ENCODE measurements around the gene MYO1B. TPM values are rescaled to one million over a fixed set of nuclear protein-coding genes. Genes with fewer than 3 reads are reported as not detected.

The MYO1B gene
- total and polyA plus RNA-seq, 2 of the 8 experiments (the other 6 are each of a cell fraction or from before 2014, with no cell fraction given), result 15.5 to 61.2 TPM

DNA sequence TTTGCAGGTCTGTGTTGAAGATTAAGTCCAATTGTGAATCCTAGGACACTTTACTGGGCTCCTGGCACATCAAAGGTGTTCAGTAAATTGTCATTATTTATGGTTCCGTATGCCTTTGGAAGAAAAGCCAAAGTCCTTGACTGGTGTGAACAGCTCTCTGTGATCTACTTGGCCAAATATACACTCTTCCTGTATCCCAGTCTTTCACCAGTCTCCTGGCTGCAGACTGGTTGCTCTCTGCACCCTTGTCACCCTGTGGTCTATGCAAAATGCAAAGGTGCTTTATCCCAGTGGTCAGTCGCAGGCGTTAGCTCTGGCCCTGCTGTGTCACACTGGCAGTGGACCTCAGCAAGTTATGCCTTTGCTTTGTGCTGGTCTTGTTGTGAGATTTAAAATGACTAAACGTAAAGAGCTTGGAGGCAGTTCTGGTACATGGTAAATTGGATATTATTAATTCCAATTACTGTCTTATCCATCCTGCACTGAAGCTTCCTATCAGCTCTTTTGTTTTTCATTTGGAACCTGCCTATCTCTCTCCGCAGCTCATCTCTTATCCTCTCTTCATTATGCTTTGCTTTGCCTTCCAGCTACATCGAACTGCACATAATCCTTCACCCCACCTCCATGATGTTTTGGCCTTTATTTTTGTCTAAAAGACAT, 83.1 kb downstream of the MYO1B start:
- no peaks in the 10 kb centered on the region for H3K27me3 ChIP-seq (replicated peaks in 1 of 4; ENCODE audit: control insufficient read depth in 3 of 4, extremely low read depth in 1 of 4, insufficient read depth in 3 of 4, low read length in 3 of 4)
- TF ChIP-seq, protein P1, sequence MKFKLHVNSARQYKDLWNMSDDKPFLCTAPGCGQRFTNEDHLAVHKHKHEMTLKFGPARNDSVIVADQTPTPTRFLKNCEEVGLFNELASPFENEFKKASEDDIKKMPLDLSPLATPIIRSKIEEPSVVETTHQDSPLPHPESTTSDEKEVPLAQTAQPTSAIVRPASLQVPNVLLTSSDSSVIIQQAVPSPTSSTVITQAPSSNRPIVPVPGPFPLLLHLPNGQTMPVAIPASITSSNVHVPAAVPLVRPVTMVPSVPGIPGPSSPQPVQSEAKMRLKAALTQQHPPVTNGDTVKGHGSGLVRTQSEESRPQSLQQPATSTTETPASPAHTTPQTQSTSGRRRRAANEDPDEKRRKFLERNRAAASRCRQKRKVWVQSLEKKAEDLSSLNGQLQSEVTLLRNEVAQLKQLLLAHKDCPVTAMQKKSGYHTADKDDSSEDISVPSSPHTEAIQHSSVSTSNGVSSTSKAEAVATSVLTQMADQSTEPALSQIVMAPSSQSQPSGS (IDR thresholded peaks at IDR 0.05; ENCODE audit: low read length), result no peak
- TF ChIP-seq ZNF274 (IDR thresholded peaks at IDR 0.05; ENCODE audit: borderline replicate concordance, extremely low read depth, low read length) (no peak), CBX8 (IDR thresholded peaks at IDR 0.05; ENCODE audit: borderline replicate concordance, low read depth, low read length) (no peak), HDAC2 (IDR thresholded peaks at IDR 0.05; ENCODE audit: borderline replicate concordance in 1 of 2, low read depth in 2 of 2, low read length in 2 of 2) (no peak), ASH2L (IDR thresholded peaks at IDR 0.05; ENCODE audit: low read length) (no peak), SIRT6 (IDR thresholded peaks at IDR 0.05; ENCODE audit: low read length) (no peak), NRF1 (IDR thresholded peaks at IDR 0.05; ENCODE audit: low read depth, low read length) (no peak), BCL11A (IDR thresholded peaks at IDR 0.05; ENCODE audit: low read depth in 2 of 2, low read length in 2 of 2) (no peak), KDM4A (IDR thresholded peaks at IDR 0.05; ENCODE audit: low read depth, low read length, severe bottlenecking) (no peak), CHD1 (IDR thresholded peaks at IDR 0.05; ENCODE audit: low read depth, low read length) (no peak), CBX5 (IDR thresholded peaks at IDR 0.05; ENCODE audit: low read depth, low read length) (no peak)

More for the DNA sequence above, 83.1 kb downstream of the MYO1B start:
- no peak overlapping the region for H2BK12ac ChIP-seq (ENCODE audit: low read depth, low read length)
- no peak overlapping the region for H3K14ac ChIP-seq (ENCODE audit: insufficient read length)
- H3K4me1 ChIP-seq (replicated peaks in 1 of 4; ENCODE audit: control insufficient read depth in 3 of 4, insufficient read depth in 4 of 4, low read length in 3 of 4), result no peaks in the 10 kb centered on the region
- peaks cover 0 to 17% (median 10%) of the 10 kb centered on the region in 4 experiments; a peak in 4 of 8 replicates for H3K36me3 ChIP-seq (ENCODE audit: control insufficient read depth in 2 of 4, insufficient read depth in 4 of 4, low read length in 3 of 4)
- H3K4ac ChIP-seq (replicated peaks; ENCODE audit: insufficient read length, low read depth, low read length), result no peak overlapping the region
- no peak overlapping the region for H2AFZ ChIP-seq (ENCODE audit: low read length)
- no peak overlapping the region for H3K4me2 ChIP-seq (ENCODE audit: insufficient read depth in 1 of 2, low read depth in 2 of 2, low read length in 2 of 2)
- POLR2A ChIA-PET (ENCODE audit: partially characterized antibody), result interaction anchor here (0.6 kb wide), 1 partner anchor 41 kb away, joined by 4 read pairs; no protein-coding TSS in a partner anchor
- H3K9ac ChIP-seq (replicated peaks in 1 of 4; ENCODE audit: extremely low read depth in 1 of 4, low read depth in 3 of 4, low read length in 3 of 4), result no peak overlapping the region
- H2AK5ac ChIP-seq (ENCODE audit: low read depth, low read length), result no peak overlapping the region
- H2BK15ac ChIP-seq (ENCODE audit: low read length), result no peak overlapping the region
- H4K20me1 ChIP-seq (replicated peaks in 1 of 2; ENCODE audit: control insufficient read depth in 1 of 2, insufficient read depth in 2 of 2, low read length in 2 of 2), result no peaks in the 10 kb centered on the region
- CTCF ChIA-PET (ENCODE audit: partially characterized antibody), result interaction anchor here (0.9 to 1.3 kb wide), 4 partner anchors 20 to 185 kb away, joined by 3 to 4 read pairs (median 4); no protein-coding TSS in a partner anchor
- no peak overlapping the region for H3K56ac ChIP-seq (replicated peaks; ENCODE audit: insufficient read length, low read depth, low read length)
- H3K18ac ChIP-seq (ENCODE audit: extremely low read depth, low read length), result no peak overlapping the region
- H2BK120ac ChIP-seq (replicated peaks; ENCODE audit: low read depth, low read length), result no peak overlapping the region
- 95% methylated on average over 6 of the region's 6 CpGs; no CpG with 5 or more reads in 1 of the 2 experiments for WGBS, 2 experiments (ENCODE audit: extremely low coverage in 1 of 2, insufficient coverage in 1 of 2, insufficient read length in 1 of 2, insufficient replicate concordance in 2 of 2, low coverage in 1 of 2, low lambda C conversion rate in 2 of 2, missing lambda C conversion rate in 1 of 2)
- no peak overlapping the region for H4K8ac ChIP-seq (ENCODE audit: extremely low read depth, insufficient read depth, low read length)
- peaks cover 3% of the 10 kb centered on the region; the same call in 1 of the 2 replicates for H3K79me1 ChIP-seq (ENCODE audit: low read depth, low read length)
- no peak overlapping the region for H4K5ac ChIP-seq (ENCODE audit: insufficient read length, low read depth, low read length)
- H3K23me2 ChIP-seq (ENCODE audit: low read depth, low read length), result no peaks in the 10 kb centered on the region
- H3K79me2 ChIP-seq (ENCODE audit: control insufficient read depth in 1 of 2, insufficient read depth in 2 of 2, low read length in 2 of 2), result peaks cover 0 to 41% of the 10 kb centered on the region in 2 experiments; a peak in 3 of 4 replicates
- H3K4me3 ChIP-seq (ENCODE audit: extremely low read depth in 1 of 4, insufficient read depth in 2 of 4, low read depth in 3 of 4, low read length in 4 of 4), result no peak overlapping the region
- no peak overlapping the region for H4K91ac ChIP-seq (replicated peaks; ENCODE audit: insufficient read length, low read length)
- no peak overlapping the region for H2BK5ac ChIP-seq (ENCODE audit: low read depth, low read length)
- H3K23ac ChIP-seq (ENCODE audit: insufficient read length), result no peak overlapping the region
- FAIRE-seq (no peak), DNase-seq (ENCODE audit: low read depth in 1 of 2, low spot score in 2 of 2) (no peak)
- no peak overlapping the region for H2BK20ac ChIP-seq (ENCODE audit: low read length)
- H3K27ac ChIP-seq (ENCODE audit: low read depth, low read length), result no peak overlapping the region
- H3K9me3 ChIP-seq (ENCODE audit: insufficient read depth in 2 of 2, low read depth in 1 of 2, low read length in 1 of 2), result no peaks in the 10 kb centered on the region; a peak in 1 of 4 replicates

Measured in H1 (cell line).